Tibial nerve (tissue), 4 donors: Measurements from ENCODE around the gene GAB1. TPM values are rescaled to one million over a fixed set of nuclear protein-coding genes. Genes with fewer than 3 reads are reported as not detected.

Experiments used
- DNase-seq, 2 donors: peaks; one replicate each; pipeline ENCODE4 v3.0.0-alpha.2; 2019; ENCODE audit warnings: low spot score in 2 of 2
- H3K27ac ChIP-seq, 4 donors: fragments of 200-600 bp; sonication (generic) in 3 of 4; one replicate each; pipeline ENCODE4 v1.5.1; 2017 to 2019; ENCODE audit warnings: mild to moderate bottlenecking in 1 of 4
- H3K27me3 ChIP-seq, 2 donors: fragments of 200-600 bp; sonication (generic) in 1 of 2; one replicate each; pipeline versions ENCODE4 v1.5.1 to v1.6.0; 2017 to 2019
- H3K36me3 ChIP-seq, 3 donors: fragments of 200-600 bp; sonication (generic); one replicate each; pipeline ENCODE4 v1.5.1; 2018 to 2019
- H3K4me1 ChIP-seq, 4 donors: fragments of 200-600 bp; sonication (generic) in 3 of 4; one replicate each; pipeline ENCODE4 v1.5.1; 2017 to 2019
- H3K4me3 ChIP-seq, 4 donors: fragments of 200-600 bp; sonication (generic) in 3 of 4; one replicate each; pipeline ENCODE4 v1.5.1; 2017 to 2019; ENCODE audit warnings: mild to moderate bottlenecking in 1 of 4, moderate library complexity in 1 of 4
- H3K9me3 ChIP-seq, 4 donors: fragments of 200-600 bp; sonication (generic) in 3 of 4; one replicate each; pipeline ENCODE4 v1.5.1; 2017 to 2019
- EP300 ChIP-seq, 2 donors: sonication (generic); formaldehyde crosslinking; IDR thresholded peaks; one replicate each; pipeline ENCODE4 v1.6.1; 2017; ENCODE audit warnings: antibody characterized with exemption in 2 of 2, mild to moderate bottlenecking in 1 of 2
- POLR2A ChIP-seq, 2 donors: fragments of 450-650 bp; IDR thresholded peaks; one replicate each; pipeline ENCODE4 v1.6.1; 2017; ENCODE audit warnings: antibody characterized with exemption in 2 of 2, mild to moderate bottlenecking in 2 of 2, moderate library complexity in 2 of 2
- WGBS, 2 donors: methylation state at CpG; one replicate each; pipeline ENCODE4 v1.1.5; 2018; 5-methylcytosine and 5-hydroxymethylcytosine counted together
- total RNA-seq, 4 donors: library from RNA; depleted of rRNA; stranded (reverse); fragments of >200 nt; gene quantifications; one replicate each; pipeline ENCODE4 v1.1.0, GENCODE V29; 2016
- TF ChIP-seq, protein P1 (sequence below), 5 experiments: fragments of 200-600 bp in 3 of 5; fragments of 450-650 bp in 2 of 5; sonication (generic) in 3 of 5; IDR thresholded peaks; one replicate each; pipeline ENCODE4 v1.5.1; 2016 to 2019; ENCODE audit warnings: antibody characterized with exemption in 5 of 5, mild to moderate bottlenecking in 3 of 5, moderate library complexity in 2 of 5

Gene GAB1
- total RNA-seq, 4 donors from 2014 or later, result 50.7 to 123 (median 81.4) TPM

DNA sequence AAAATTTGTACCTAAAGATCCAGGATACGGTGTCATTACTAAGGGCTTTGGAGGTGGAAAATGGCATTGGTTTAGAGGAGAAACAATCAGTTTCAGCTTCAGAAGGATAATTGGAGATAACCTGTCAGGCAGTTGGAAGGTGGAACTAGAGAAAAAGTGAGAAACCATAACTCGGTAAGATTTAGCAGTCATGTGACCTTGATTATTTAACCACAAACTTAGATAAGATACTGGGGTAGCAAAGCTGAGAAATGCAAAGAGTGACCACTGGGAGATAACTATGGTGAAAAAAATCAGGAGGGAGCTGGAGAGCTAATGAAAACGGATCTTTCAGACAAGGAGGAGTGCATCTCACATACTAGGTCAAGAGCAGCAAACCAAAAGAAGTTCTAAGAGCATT is 118.5 kb downstream of the GAB1 start:
- TF ChIP-seq EP300 (IDR thresholded peaks at IDR 0.05) (no peak), POLR2A (IDR thresholded peaks at IDR 0.05) (no peak)
- TF ChIP-seq, protein P1, sequence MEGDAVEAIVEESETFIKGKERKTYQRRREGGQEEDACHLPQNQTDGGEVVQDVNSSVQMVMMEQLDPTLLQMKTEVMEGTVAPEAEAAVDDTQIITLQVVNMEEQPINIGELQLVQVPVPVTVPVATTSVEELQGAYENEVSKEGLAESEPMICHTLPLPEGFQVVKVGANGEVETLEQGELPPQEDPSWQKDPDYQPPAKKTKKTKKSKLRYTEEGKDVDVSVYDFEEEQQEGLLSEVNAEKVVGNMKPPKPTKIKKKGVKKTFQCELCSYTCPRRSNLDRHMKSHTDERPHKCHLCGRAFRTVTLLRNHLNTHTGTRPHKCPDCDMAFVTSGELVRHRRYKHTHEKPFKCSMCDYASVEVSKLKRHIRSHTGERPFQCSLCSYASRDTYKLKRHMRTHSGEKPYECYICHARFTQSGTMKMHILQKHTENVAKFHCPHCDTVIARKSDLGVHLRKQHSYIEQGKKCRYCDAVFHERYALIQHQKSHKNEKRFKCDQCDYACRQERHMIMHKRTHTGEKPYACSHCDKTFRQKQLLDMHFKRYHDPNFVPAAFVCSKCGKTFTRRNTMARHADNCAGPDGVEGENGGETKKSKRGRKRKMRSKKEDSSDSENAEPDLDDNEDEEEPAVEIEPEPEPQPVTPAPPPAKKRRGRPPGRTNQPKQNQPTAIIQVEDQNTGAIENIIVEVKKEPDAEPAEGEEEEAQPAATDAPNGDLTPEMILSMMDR (IDR thresholded peaks at IDR 0.05), result no peak
- H3K27me3 ChIP-seq, result no peaks in the 10 kb centered on the region
- H3K36me3 ChIP-seq, result peaks cover 0 to 23% (median 0%) of the 10 kb centered on the region in 3 donors
- H3K4me3 ChIP-seq, result no peak overlapping the region
- DNase-seq, result no peak
- H3K4me1 ChIP-seq, result peaks cover 0 to 15% (median 0%) of the 10 kb centered on the region in 4 donors
- 81 to 84% methylated on average over 3 of the region's 3 CpGs for WGBS, 2 donors
- H3K27ac ChIP-seq, result peak overlapping the region in 2 of 4 donors; percentile 47 to 50
- no peaks in the 10 kb centered on the region for H3K9me3 ChIP-seq

DNA sequence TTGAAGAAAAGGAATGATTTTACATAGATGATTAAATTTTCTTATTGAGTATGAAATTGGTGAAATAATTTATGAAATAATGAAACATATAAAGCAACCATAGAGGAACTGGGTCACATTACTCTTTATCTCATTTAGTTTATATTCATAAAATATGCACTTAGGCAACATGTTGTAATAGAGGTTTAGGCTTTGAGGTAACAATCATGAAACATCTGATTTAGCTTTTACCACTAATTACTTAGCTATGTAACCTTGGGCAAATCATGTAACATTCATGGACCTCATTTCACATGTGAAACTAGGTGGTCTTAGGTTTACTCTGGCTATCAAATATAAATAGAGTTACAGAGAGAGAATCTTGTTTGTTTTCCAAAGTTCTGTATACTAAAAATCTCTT is 122.3 kb downstream of the GAB1 start:
- no peaks in the 10 kb centered on the region for H3K27me3 ChIP-seq
- no peak for DNase-seq
- TF ChIP-seq, protein P1 (IDR thresholded peaks at IDR 0.05), result no peak
- TF ChIP-seq EP300 (IDR thresholded peaks at IDR 0.05) (no peak), POLR2A (IDR thresholded peaks at IDR 0.05) (no peak)
- no peaks in the 10 kb centered on the region for H3K9me3 ChIP-seq
- H3K4me3 ChIP-seq, result no peak overlapping the region
- peak overlapping the region in 2 of 4 donors; percentile 5 to 12 for H3K27ac ChIP-seq
- H3K36me3 ChIP-seq, result peaks cover 0 to 60% (median 0%) of the 10 kb centered on the region in 3 donors
- peaks cover 0 to 11% (median 0%) of the 10 kb centered on the region in 4 donors for H3K4me1 ChIP-seq

DNA sequence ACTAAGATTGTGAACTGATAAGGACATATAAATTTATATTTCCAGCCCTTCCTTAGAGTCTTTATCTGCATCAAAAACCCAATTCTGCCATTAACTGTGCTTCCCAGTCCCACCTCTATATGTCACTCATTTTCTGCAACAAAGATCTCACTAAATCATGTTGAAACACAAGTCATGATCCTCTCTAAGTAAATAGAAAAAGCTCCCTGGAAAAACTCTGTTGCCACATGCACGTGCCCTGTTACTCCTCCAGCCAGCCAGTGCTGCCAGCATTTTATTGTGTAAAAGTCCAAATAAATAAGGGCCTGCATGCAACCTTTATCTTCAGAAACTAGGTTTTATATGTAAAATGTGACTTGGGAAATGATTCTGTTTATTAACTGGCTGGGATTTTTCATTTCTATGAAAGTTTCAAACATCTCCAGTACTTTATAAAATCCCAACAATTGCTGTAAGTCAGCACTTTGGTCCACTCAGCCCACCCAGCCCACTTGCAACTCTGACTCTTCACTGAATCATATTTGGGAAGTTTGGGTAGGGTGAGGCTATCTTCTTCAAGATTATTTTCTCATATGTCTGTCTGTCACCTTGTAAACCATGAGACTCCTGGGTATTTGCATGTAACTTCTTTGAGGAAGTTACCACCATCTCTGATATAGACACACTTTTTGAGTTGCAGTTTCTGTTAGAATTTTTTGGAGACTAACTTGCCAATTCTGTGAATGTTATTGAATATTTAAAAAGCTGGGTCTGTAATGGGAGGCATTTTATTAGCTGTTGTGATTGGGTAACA is 136.9 kb downstream of the GAB1 start:
- Histone ChIP-seq H3K4me3 (no peak overlapping the region), H3K9me3 (no peaks in the 10 kb centered on the region), H3K27me3 (no peaks in the 10 kb centered on the region), H3K4me1 (peaks cover 0 to 9% (median 0%) of the 10 kb centered on the region in 4 donors), H3K36me3 (peaks cover 0 to 54% (median 0%) of the 10 kb centered on the region in 3 donors), H3K27ac (peak overlapping the region in 2 of 4 donors; percentile 38 to 49)
- DNase-seq, result no peak
- 46 to 57% methylated on average over 1 of the region's 1 CpG for WGBS, 2 donors
- TF ChIP-seq, protein P1 (IDR thresholded peaks at IDR 0.05), result no peak

DNA sequence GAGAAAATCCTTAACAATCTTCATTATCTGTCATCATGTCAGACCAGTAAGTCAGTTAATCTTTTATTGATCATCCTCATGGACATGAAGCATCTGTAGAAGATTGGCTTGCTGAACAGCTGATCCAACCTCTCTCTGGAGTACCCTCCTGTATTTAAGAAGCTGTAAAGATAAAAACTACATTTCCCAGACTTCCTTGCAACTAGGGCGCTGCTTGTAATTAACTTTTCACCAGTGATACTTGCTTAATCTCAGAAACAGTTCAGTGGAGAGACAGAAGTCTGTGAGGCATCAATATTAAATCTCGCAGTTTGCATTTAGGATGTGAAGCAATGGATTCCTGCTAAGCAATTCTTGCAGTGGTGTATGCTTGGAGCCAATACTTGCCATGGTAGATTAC is 140.8 kb downstream of the GAB1 start:
- no peak overlapping the region for H3K4me3 ChIP-seq
- no peak for DNase-seq
- 83 to 93% methylated on average over 2 of the region's 2 CpGs for WGBS, 2 donors
- H3K27me3 ChIP-seq, result no peaks in the 10 kb centered on the region
- peaks cover 0 to 33% (median 0%) of the 10 kb centered on the region in 3 donors for H3K36me3 ChIP-seq
- peaks cover 0 to 37% (median 0%) of the 10 kb centered on the region in 4 donors for H3K4me1 ChIP-seq
- no peaks in the 10 kb centered on the region for H3K9me3 ChIP-seq
- no peak overlapping the region for H3K27ac ChIP-seq
- TF ChIP-seq POLR2A (IDR thresholded peaks at IDR 0.05), result no peak
- TF ChIP-seq, protein P1 (IDR thresholded peaks at IDR 0.05), result no peak
- TF ChIP-seq EP300 (IDR thresholded peaks at IDR 0.05), result no peak

DNA sequence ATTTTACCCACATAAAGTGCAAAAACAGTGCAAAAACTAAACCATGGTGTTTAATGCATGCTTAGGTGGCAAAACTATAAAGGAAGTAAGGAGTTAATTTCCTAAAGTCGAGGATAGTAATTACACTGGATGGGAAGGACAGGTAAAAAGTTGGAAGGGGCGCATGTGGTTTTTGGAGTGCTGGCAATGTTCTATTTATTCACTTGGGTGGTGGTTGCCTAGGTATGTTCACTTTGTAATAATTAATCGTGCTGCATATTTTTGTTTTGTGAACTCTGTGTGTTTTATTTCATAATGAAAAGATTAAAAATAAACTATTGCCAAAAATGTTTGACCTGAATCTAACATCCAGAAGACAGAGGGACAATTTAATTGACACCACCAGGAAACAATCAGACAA is 144.7 kb downstream of the GAB1 start:
- 39 to 51% methylated on average over 3 of the region's 3 CpGs for WGBS, 2 donors
- peak overlapping the region in 2 of 4 donors; percentile 51 to 63 for H3K27ac ChIP-seq
- DNase-seq, result no peak
- peaks cover 0 to 46% (median 0%) of the 10 kb centered on the region in 4 donors for H3K4me1 ChIP-seq
- H3K4me3 ChIP-seq, result no peak overlapping the region
- no peak for TF ChIP-seq POLR2A (IDR thresholded peaks at IDR 0.05)
- TF ChIP-seq, protein P1 (IDR thresholded peaks at IDR 0.05), result no peak
- TF ChIP-seq EP300 (IDR thresholded peaks at IDR 0.05), result no peak
- H3K9me3 ChIP-seq, result no peaks in the 10 kb centered on the region
- H3K36me3 ChIP-seq, result peaks cover 0 to 6% (median 0%) of the 10 kb centered on the region in 3 donors
- H3K27me3 ChIP-seq, result no peaks in the 10 kb centered on the region
